Activated CD8-positive, alpha-beta memory T cell treated with anti-CD3 and anti-CD28 coated beads for 1 hour (primary cell): ENCODE measurements around the gene ID3.

ENCODE experiments used
- DNase-seq, 2 donors: peaks; one replicate each; pipeline ENCODE4 v3.0.0-alpha.2; 2020; ENCODE audit warnings: low read depth in 1 of 2; ENCODE audit errors: extremely low read depth in 1 of 2

ID3 gene

GRCh38 chr1:23528250-23528978, 30.9 kb downstream of the ID3 start:
- DNase-seq = peak; percentile 44 to 57

GRCh38 chr1:23527900-23528249, 31.4 kb downstream of the ID3 start:
- no peak for DNase-seq

GRCh38 chr1:23527366-23527765, 31.9 kb downstream of the ID3 start:
- no peak for DNase-seq

GRCh38 chr1:23526329-23527041, 32.8 kb downstream of the ID3 start:
- DNase-seq = no peak

- DNase-seq = no peak
These were observed 33.6 kb downstream of the ID3 start for GRCh38 chr1:23525558-23526250.

- no peak for DNase-seq
These were observed 34.4 kb downstream of the ID3 start for GRCh38 chr1:23524716-23525401.

- no peak for DNase-seq
These were observed 35.1 kb downstream of the ID3 start for GRCh38 chr1:23524163-23524562.

- no peak for DNase-seq
These were observed 36.9 kb downstream of the ID3 start for GRCh38 chr1:23522244-23522982.

GRCh38 chr1:23521588-23521987, 37.7 kb downstream of the ID3 start:
- no peak for DNase-seq

GRCh38 chr1:23517581-23517980, 41.7 kb downstream of the ID3 start:
- DNase-seq = no peak

GRCh38 chr1:23515905-23516304, 43.4 kb downstream of the ID3 start:
- no peak for DNase-seq

- no peak for DNase-seq
These were observed 45.1 kb downstream of the ID3 start for GRCh38 chr1:23514111-23514679.

- no peak for DNase-seq
These were observed 49.4 kb downstream of the ID3 start for GRCh38 chr1:23509896-23510295.
